Peyer's patch (tissue), 4 donors: Measurements from ENCODE around the gene MED20.

Source experiments
- POLR2A ChIP-seq, 2 donors: fragments of 450-650 bp; IDR thresholded peaks; one replicate each; pipeline ENCODE4 v1.5.1; 2017; ENCODE audit warnings: antibody characterized with exemption in 2 of 2, mild to moderate bottlenecking in 2 of 2, moderate library complexity in 2 of 2
- TF ChIP-seq, protein P1 (sequence below), 6 experiments: fragments of 450-650 bp in 4 of 6; fragments of 200-600 bp in 2 of 6; sonication (generic) in 1 of 6; IDR thresholded peaks; one replicate each; pipeline ENCODE4 v1.5.1; 2017 to 2019; ENCODE audit warnings: antibody characterized with exemption in 6 of 6, mild to moderate bottlenecking in 3 of 6, moderate library complexity in 1 of 6

DNA sequence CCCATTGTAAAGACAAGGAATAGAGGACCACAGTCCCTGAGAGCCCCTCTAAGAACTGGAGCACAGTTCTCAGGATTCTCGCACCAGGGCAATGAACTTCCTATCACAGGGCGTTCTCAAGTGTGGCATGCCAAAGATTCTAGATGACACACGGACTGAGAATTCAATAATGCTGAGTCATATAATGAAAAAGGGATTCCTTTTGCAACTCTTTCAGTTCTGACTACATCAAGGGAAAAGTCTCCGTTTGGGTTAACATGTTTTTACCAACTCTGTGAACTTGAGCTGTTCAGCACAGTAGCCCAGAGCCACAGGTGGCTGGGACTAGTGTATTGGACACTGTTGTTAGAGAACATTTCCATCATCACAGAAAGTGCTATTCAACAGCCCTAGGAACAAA, 3.4 kb downstream of the MED20 start:
- TF ChIP-seq, protein P1, sequence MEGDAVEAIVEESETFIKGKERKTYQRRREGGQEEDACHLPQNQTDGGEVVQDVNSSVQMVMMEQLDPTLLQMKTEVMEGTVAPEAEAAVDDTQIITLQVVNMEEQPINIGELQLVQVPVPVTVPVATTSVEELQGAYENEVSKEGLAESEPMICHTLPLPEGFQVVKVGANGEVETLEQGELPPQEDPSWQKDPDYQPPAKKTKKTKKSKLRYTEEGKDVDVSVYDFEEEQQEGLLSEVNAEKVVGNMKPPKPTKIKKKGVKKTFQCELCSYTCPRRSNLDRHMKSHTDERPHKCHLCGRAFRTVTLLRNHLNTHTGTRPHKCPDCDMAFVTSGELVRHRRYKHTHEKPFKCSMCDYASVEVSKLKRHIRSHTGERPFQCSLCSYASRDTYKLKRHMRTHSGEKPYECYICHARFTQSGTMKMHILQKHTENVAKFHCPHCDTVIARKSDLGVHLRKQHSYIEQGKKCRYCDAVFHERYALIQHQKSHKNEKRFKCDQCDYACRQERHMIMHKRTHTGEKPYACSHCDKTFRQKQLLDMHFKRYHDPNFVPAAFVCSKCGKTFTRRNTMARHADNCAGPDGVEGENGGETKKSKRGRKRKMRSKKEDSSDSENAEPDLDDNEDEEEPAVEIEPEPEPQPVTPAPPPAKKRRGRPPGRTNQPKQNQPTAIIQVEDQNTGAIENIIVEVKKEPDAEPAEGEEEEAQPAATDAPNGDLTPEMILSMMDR (IDR thresholded peaks at IDR 0.05): no peak
- no peak for TF ChIP-seq POLR2A (IDR thresholded peaks at IDR 0.05)
